ENCODE measurements around the gene SLC51B.

Gene SLC51B

DNA sequence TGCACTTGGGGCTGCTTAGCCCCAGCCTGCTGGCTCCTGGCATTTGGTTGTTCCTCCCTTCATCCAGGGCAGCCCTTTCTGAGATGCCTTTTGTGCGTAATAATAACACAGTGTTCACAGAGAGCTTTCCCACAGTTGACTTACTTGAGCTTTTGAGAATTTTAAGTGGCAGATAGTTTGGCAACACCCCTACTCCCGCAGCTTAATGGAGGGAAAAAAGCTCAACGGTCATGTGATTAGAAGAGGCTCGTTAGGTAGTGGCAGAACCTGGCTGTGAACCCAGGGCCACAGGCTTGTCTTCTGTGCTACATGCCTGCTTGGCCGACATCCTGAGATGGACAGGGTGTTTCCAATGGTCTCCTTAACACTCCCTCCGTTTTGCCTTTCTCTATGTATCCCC, 36.1 kb downstream of the SLC51B start:
- no peak for DNase-seq (ENCODE audit: low read depth, low spot score)
- peaks cover 35% of the 10 kb centered on the region for H3K4me1 ChIP-seq (ENCODE audit: insufficient read depth, insufficient read length)
- no peaks in the 10 kb centered on the region for H3K27me3 ChIP-seq (ENCODE audit: insufficient read depth, insufficient read length)
- no peak overlapping the region for H3K4me3 ChIP-seq (ENCODE audit: insufficient read length, low read depth)
- TF ChIP-seq ZNF274 (IDR thresholded peaks at IDR 0.05; ENCODE audit: low read depth, low read length) (no peak), YY1 (IDR thresholded peaks at IDR 0.05; ENCODE audit: insufficient read depth, insufficient read length) (no peak), SUZ12 (IDR thresholded peaks at IDR 0.05; ENCODE audit: extremely low read depth, insufficient read depth, insufficient read length) (no peak)
- H3K9ac ChIP-seq (ENCODE audit: insufficient read length, low read depth), result no peak overlapping the region
- no peaks in the 10 kb centered on the region for H3K9me3 ChIP-seq (ENCODE audit: insufficient read depth, low read length)
- H3K36me3 ChIP-seq (ENCODE audit: insufficient read depth, insufficient read length, low read length), result no peaks in the 10 kb centered on the region

GRCh38 chr15:65081758-65082157, 36.6 kb downstream of the SLC51B start:
- no peaks in the 10 kb centered on the region for H3K27me3 ChIP-seq (ENCODE audit: insufficient read depth, insufficient read length)
- H3K9ac ChIP-seq (ENCODE audit: insufficient read length, low read depth), result peak overlapping the region; percentile 7
- no peaks in the 10 kb centered on the region for H3K9me3 ChIP-seq (ENCODE audit: insufficient read depth, low read length)
- DNase-seq (ENCODE audit: low read depth, low spot score), result no peak
- TF ChIP-seq YY1 (IDR thresholded peaks at IDR 0.05; ENCODE audit: insufficient read depth, insufficient read length), result no peak
- TF ChIP-seq SUZ12 (IDR thresholded peaks at IDR 0.05; ENCODE audit: extremely low read depth, insufficient read depth, insufficient read length), result no peak
- no peak for TF ChIP-seq ZNF274 (IDR thresholded peaks at IDR 0.05; ENCODE audit: low read depth, low read length)
- H3K4me3 ChIP-seq (ENCODE audit: insufficient read length, low read depth), result no peak overlapping the region
- no peaks in the 10 kb centered on the region for H3K36me3 ChIP-seq (ENCODE audit: insufficient read depth, insufficient read length, low read length)
- H3K4me1 ChIP-seq (ENCODE audit: insufficient read depth, insufficient read length), result peaks cover 39% of the 10 kb centered on the region

DNA sequence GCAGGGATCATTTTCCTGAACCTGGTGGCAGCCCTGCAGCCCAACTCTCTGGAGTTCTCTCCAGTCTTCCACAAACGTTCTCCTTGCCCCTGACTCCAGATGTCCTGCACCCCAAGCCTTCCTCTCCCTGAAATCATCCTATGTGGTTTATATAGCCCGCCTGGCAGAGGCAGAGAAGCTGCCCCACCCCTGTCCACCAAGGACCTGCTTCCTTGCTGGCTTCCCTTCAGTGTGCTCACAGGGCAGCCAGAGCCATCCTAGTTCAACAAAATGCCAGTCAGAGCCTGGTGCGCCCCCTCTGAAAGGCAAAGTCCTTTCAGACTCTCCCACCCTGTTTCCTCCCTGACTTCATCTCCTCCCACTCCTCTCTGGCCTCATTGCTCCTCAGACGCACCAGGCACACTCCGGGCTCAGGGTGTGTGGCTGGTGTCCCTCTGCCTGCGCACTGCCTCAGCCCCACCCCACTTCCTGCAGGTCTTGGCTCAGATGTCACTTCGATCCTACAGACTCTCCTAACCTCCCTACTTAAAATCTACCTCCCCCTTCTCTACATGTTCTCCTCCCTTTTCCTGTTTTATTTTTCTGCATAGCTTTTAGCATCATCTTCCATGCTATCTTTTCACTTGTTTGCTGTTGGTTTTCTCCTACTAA, 37.2 kb downstream of the SLC51B start:
- no peak for TF ChIP-seq ZNF274 (IDR thresholded peaks at IDR 0.05; ENCODE audit: low read depth, low read length)
- no peak for TF ChIP-seq YY1 (IDR thresholded peaks at IDR 0.05; ENCODE audit: insufficient read depth, insufficient read length)
- TF ChIP-seq SUZ12 (IDR thresholded peaks at IDR 0.05; ENCODE audit: extremely low read depth, insufficient read depth, insufficient read length), result no peak
- no peak for DNase-seq (ENCODE audit: low read depth, low spot score)
- no peaks in the 10 kb centered on the region for H3K9me3 ChIP-seq (ENCODE audit: insufficient read depth, low read length)
- peak overlapping the region; percentile 29 for H3K9ac ChIP-seq (ENCODE audit: insufficient read length, low read depth)
- no peaks in the 10 kb centered on the region for H3K27me3 ChIP-seq (ENCODE audit: insufficient read depth, insufficient read length)
- no peak overlapping the region for H3K4me3 ChIP-seq (ENCODE audit: insufficient read length, low read depth)
- H3K36me3 ChIP-seq (ENCODE audit: insufficient read depth, insufficient read length, low read length), result no peaks in the 10 kb centered on the region
- H3K4me1 ChIP-seq (ENCODE audit: insufficient read depth, insufficient read length), result peaks cover 43% of the 10 kb centered on the region

DNA sequence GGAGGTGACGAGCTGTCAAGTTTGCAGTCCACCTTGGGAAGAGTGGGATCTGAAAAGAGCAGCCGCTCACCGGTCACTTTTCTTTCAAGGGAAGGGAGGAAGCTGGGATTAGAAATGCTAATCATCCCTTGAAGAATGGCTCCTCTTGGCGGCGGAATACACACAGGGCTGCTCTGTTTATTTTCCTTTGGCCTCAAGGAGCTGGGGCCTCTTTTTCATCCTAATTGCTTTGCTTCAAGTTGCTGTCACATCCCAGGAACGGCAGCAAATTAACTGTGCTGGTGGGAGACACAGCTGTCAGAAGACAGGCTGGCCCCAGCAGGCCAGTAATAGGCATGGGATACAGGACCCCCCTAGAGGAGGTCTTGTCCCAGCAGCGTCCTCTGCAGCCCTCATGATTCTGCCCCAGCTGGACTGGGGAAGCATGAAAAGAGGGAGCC, 38.1 kb downstream of the SLC51B start:
- TF ChIP-seq SUZ12 (IDR thresholded peaks at IDR 0.05; ENCODE audit: extremely low read depth, insufficient read depth, insufficient read length), result no peak
- TF ChIP-seq ZNF274 (IDR thresholded peaks at IDR 0.05; ENCODE audit: low read depth, low read length), result no peak
- no peak for TF ChIP-seq YY1 (IDR thresholded peaks at IDR 0.05; ENCODE audit: insufficient read depth, insufficient read length)
- Histone ChIP-seq H3K27me3 (ENCODE audit: insufficient read depth, insufficient read length) (no peaks in the 10 kb centered on the region), H3K4me3 (ENCODE audit: insufficient read length, low read depth) (no peak overlapping the region), H3K9me3 (ENCODE audit: insufficient read depth, low read length) (no peaks in the 10 kb centered on the region), H3K9ac (ENCODE audit: insufficient read length, low read depth) (no peak overlapping the region), H3K4me1 (ENCODE audit: insufficient read depth, insufficient read length) (peaks cover 49% of the 10 kb centered on the region), H3K36me3 (ENCODE audit: insufficient read depth, insufficient read length, low read length) (no peaks in the 10 kb centered on the region)
- DNase-seq (ENCODE audit: low read depth, low spot score), result peak; percentile 81

GRCh38 chr15:65084500-65085206, 39.5 kb downstream of the SLC51B start:
- Histone ChIP-seq H3K9me3 (ENCODE audit: insufficient read depth, low read length) (no peaks in the 10 kb centered on the region), H3K9ac (ENCODE audit: insufficient read length, low read depth) (peak overlapping the region; percentile 26), H3K4me1 (ENCODE audit: insufficient read depth, insufficient read length) (peaks cover 59% of the 10 kb centered on the region), H3K27me3 (ENCODE audit: insufficient read depth, insufficient read length) (no peaks in the 10 kb centered on the region), H3K36me3 (ENCODE audit: insufficient read depth, insufficient read length, low read length) (no peaks in the 10 kb centered on the region), H3K4me3 (ENCODE audit: insufficient read length, low read depth) (no peak overlapping the region)
- DNase-seq (ENCODE audit: low read depth, low spot score), result no peak
- TF ChIP-seq YY1 (IDR thresholded peaks at IDR 0.05; ENCODE audit: insufficient read depth, insufficient read length), result no peak
- no peak for TF ChIP-seq ZNF274 (IDR thresholded peaks at IDR 0.05; ENCODE audit: low read depth, low read length)
- TF ChIP-seq SUZ12 (IDR thresholded peaks at IDR 0.05; ENCODE audit: extremely low read depth, insufficient read depth, insufficient read length), result no peak

DNA sequence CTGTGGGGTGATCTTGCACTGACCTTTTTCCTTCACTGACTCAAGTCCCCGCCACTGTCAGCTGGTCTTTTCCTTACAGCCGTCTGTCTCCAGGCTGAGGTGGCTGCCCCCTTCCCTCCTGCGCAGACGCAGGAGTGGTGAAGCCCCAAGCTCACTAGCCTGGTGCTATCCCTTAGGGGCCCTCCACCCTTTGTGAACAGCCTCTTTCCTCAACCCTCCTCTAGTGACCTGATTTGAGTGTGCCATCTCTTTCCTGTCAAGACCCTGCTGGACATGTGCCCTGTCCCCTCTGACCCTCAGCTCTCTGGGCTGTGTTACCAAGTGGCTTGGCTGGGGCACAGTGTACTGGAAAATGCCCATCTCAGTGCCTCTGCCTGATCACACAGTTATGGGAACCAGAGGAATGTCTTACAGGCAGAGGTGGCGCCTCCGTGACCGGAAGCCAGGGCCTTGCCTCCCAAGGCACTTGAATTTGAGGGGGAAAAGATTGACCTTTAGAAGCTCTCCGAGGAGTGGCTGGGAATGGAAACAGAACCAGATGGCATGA, 40.1 kb downstream of the SLC51B start:
- Histone ChIP-seq H3K4me3 (ENCODE audit: insufficient read length, low read depth) (no peak overlapping the region), H3K9ac (ENCODE audit: insufficient read length, low read depth) (peak overlapping the region; percentile 24), H3K4me1 (ENCODE audit: insufficient read depth, insufficient read length) (peaks cover 59% of the 10 kb centered on the region), H3K36me3 (ENCODE audit: insufficient read depth, insufficient read length, low read length) (no peaks in the 10 kb centered on the region), H3K9me3 (ENCODE audit: insufficient read depth, low read length) (no peaks in the 10 kb centered on the region), H3K27me3 (ENCODE audit: insufficient read depth, insufficient read length) (no peaks in the 10 kb centered on the region)
- DNase-seq (ENCODE audit: low read depth, low spot score), result no peak
- TF ChIP-seq YY1 (IDR thresholded peaks at IDR 0.05; ENCODE audit: insufficient read depth, insufficient read length), result no peak
- no peak for TF ChIP-seq SUZ12 (IDR thresholded peaks at IDR 0.05; ENCODE audit: extremely low read depth, insufficient read depth, insufficient read length)

DNA sequence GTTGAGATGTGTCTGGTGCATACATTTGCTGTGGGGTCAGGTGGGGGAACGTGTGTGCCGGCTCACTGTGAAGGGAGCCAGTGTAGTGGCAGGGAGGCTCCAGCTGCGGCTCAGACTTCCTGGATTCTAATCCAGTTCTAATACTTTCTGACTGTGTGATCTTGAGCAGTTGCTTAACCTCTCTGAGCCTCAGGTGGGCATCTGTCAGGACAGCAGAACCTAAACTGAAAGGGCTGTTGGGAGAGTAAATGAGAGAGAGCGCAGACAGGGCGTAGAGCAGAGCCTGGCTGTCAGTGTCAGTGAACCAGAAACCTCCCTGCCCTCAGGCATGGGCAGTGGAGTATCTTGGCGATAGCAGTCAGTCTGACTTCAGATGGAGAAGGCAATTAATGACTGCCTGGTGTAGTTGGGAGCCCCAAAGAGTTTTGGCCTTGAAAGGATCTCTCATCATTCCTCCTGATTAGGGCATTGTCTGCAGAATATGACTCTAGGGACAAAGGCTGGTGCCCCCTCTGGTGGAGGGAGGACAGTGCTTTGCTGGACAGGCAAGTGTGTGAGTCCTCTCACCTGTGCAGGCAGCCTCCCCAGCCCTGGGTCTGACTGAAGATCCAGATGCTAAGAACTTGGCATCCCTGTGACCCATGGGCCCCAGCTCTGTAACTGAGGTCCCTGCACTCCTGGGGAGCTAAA, 40.9 kb downstream of the SLC51B start:
- no peaks in the 10 kb centered on the region for H3K27me3 ChIP-seq (ENCODE audit: insufficient read depth, insufficient read length)
- peaks cover 57% of the 10 kb centered on the region for H3K4me1 ChIP-seq (ENCODE audit: insufficient read depth, insufficient read length)
- TF ChIP-seq ZNF274 (IDR thresholded peaks at IDR 0.05; ENCODE audit: low read depth, low read length) (no peak), SUZ12 (IDR thresholded peaks at IDR 0.05; ENCODE audit: extremely low read depth, insufficient read depth, insufficient read length) (no peak), YY1 (IDR thresholded peaks at IDR 0.05; ENCODE audit: insufficient read depth, insufficient read length) (no peak)
- no peak overlapping the region for H3K9ac ChIP-seq (ENCODE audit: insufficient read length, low read depth)
- no peaks in the 10 kb centered on the region for H3K9me3 ChIP-seq (ENCODE audit: insufficient read depth, low read length)
- no peak for DNase-seq (ENCODE audit: low read depth, low spot score)
- H3K36me3 ChIP-seq (ENCODE audit: insufficient read depth, insufficient read length, low read length), result no peaks in the 10 kb centered on the region
- no peak overlapping the region for H3K4me3 ChIP-seq (ENCODE audit: insufficient read length, low read depth)
